Measurements from ENCODE around the gene DHRS4.
"Not testable (repeated sequence)": the region's sequence is repeated elsewhere in the genome, so short reads cannot be mapped to it uniquely, and the experiment has no call there.

Gene DHRS4

DNA sequence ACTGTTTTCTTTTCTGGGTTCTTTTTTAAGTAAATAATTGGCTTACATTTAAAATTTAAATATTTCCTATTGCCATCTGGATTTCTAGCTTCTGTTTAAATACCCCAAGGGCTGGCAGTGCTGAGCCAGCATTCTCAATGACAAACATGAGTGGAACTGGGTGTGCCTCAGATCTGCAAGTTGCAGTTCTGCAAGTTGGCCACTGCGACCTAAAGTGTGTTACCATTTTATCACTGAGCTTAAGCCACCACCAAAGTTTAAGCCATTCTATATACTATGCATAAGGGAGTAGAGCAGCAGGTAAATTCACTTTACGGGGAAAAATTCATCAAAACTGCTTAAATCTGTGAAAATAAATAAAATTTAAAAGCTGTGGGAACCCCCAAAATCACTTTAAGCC lies 23.6 kb downstream of the DHRS4 start:
- not testable (repeated sequence) for H3K4me3 ChIP-seq; H3K27ac ChIP-seq; DNase-seq (ENCODE audit: low spot score)

DNA sequence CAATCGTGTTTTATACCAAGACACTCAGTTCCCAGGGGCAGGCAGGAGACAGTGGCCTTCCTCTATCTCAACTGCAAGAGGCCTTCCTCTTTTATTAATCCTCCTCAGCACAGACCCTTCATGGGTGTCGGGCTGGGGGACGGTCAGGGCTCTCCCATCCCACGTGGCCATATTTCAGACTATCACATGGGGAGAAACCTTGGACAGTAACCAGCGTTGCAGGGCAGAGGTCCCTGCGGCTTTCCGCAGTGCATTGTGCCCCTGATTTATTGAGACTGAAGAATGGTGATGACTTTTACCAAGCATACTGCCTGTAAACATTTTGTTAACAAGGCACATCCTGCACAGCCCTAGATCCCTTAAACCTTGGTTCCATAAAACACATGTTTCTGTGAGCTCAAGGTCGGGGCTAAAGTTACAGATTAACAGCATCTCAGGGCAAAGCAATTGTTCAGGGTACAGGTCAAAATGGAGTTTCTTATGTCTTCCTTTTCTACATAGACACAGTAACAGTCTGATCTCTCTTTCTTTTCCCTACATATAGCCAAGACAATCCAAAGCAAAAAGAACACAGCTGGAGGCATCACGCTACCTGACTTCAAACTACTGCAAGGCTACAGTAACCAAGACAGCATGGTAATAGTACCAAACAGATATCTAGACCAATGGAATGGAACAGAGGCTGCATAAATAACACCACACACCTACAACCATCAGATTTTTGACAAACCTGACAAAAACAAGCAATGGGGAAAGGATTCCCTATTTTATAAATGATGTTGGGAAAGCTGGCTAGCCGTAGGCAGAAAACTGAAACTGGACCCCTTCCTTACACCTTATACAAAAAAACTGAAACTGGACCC lies 28.6 kb downstream of the DHRS4 start:
- DNase-seq (ENCODE audit: low spot score); H3K27ac ChIP-seq; H3K4me3 ChIP-seq: not testable (repeated sequence)

DNA sequence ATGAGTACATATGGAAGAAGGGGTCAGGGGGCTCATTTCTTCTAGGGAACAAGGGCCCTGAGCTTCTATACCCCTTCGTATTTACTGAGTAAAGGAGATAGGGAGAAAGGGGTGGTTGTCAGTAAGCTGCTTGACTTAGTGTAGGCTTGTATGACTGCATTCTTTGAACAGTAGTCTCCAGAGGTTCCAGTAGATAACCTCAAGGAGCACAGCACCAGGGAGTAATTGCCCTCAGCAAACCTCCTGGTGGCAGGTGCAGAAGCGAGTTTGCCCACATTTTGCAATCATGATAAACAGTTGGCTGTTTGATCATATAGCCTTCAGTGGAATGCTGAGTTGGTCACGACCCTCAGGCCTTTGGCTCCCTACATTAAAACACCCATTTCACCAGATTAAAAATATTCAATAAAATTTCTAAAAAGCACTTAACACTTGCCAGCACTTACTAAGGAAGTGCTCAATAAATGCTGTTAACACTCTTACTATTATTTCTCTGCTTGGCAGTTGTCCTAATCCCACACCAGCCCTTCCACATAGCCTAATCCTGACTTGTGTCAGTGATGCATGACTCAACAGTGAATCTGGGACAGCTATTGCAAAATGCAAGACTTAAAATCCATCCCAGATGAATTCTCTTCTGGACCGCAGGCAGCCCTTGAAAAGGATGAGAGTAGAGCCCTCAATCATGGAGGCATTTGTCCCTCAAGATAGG lies 31.5 kb downstream of the DHRS4 start:
- TF ChIP-seq, protein P1, sequence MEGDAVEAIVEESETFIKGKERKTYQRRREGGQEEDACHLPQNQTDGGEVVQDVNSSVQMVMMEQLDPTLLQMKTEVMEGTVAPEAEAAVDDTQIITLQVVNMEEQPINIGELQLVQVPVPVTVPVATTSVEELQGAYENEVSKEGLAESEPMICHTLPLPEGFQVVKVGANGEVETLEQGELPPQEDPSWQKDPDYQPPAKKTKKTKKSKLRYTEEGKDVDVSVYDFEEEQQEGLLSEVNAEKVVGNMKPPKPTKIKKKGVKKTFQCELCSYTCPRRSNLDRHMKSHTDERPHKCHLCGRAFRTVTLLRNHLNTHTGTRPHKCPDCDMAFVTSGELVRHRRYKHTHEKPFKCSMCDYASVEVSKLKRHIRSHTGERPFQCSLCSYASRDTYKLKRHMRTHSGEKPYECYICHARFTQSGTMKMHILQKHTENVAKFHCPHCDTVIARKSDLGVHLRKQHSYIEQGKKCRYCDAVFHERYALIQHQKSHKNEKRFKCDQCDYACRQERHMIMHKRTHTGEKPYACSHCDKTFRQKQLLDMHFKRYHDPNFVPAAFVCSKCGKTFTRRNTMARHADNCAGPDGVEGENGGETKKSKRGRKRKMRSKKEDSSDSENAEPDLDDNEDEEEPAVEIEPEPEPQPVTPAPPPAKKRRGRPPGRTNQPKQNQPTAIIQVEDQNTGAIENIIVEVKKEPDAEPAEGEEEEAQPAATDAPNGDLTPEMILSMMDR (IDR thresholded peaks at IDR 0.05), result no peak
- no peak for DNase-seq (ENCODE audit: low spot score)
- H3K4me3 ChIP-seq, result no peak overlapping the region
- H3K27ac ChIP-seq, result no peak overlapping the region

DNA sequence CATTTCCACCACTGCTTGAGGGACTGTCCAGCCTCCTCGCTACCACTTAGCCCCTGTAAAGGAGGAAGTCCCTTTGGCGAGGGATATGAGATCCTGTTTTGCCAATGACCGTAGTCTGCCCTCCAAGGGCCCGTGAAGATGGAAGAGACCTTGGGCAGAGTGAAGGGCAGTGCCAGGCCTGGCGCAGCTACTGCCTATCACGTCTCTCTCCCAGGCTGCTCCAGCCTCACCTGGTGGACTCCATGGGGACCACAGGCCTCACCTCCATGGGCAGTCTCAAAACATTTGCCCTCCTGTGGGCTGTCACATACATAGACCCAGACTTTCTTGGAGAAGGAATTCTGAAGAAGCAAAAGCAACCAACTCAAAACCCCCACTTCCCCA lies 34.6 kb downstream of the DHRS4 start:
- DNase-seq (ENCODE audit: low spot score), result not testable (repeated sequence)
- H3K4me3 ChIP-seq, result peak overlapping the region; percentile 74
- H3K27ac ChIP-seq, result peak overlapping the region; percentile 64 to 82

DNA sequence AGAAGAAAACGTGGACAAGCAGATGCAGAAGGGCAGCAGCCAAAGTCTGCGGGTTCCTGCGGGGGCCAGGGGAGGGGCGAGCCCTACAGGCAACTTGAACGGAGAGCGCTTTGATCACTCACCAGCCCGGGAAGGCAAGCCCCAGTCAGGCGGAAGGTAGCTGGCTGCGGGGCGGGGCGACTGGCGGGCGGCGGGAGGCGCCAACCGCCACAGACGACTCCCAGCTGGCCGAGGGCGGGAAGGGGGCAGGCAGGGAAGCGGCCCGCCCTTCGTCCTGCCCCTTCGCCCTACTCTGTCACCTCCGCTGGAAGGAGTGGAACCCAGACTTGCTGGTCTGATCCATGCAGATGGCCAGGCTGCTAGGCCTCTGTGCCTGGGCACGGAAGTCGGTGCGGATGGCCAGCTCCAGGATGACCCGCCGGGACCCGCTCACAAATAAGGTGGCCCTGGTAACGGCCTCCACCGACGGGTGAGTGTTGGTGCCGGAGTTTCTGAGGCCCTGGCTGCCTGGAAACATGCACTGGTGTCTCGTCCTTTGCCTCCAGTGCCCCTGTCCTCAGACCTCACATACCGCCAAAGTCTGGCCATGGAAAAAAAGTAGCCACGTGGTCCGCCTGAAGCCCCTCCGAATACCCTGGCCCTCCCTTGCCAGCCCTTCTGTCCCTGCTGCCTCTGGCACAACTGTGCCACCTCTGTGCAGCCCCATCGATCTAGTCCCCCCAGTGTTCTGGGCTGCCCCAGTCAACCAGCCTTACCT lies 35.2 kb downstream of the DHRS4 start, which contains the start of gene DHRS4L2:
Gene DHRS4L2 (plus strand): TSS at position 323 of the 757 bp plus-strand sequence. CDS start 19 bp downstream, at position 342.
- H3K27ac ChIP-seq, result peak within 1 kb of the TSS; percentile 64 to 82
- peak; percentile 91 for DNase-seq (ENCODE audit: low spot score)
- peak within 1 kb of the TSS; percentile 74 for H3K4me3 ChIP-seq

DNA sequence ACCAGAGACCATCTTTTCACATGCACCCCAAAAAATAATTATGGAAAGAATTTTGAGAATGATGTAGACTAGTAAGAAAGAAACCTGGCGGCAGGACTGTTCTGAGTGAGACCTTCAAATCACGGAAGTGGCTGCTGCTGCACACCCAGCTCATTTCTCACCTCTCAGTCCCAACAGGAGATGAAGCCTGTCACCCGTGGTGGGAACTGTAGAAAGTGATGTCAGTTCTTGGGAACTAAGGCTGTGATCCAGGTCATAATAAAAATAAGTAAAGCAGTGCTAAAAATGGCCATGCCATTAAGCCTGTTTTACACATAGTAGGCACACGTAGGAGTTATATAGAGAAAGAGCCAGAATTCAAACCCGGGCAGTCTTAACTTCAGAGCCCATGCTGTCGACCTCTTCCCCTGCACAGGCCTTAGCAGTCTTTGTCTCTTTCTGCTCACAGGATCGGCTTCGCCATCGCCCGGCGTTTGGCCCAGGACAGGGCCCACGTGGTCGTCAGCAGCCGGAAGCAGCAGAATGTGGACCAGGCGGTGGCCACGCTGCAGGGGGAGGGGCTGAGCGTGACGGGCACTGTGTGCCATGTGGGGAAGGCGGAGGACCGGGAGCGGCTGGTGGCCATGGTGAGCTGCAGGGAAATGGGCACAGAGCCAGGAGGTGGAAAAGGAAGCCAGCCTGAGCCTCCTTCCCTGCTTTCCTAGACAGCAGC lies 36.3 kb downstream of the DHRS4 start:
- H3K27ac ChIP-seq, result not testable (repeated sequence)

DNA sequence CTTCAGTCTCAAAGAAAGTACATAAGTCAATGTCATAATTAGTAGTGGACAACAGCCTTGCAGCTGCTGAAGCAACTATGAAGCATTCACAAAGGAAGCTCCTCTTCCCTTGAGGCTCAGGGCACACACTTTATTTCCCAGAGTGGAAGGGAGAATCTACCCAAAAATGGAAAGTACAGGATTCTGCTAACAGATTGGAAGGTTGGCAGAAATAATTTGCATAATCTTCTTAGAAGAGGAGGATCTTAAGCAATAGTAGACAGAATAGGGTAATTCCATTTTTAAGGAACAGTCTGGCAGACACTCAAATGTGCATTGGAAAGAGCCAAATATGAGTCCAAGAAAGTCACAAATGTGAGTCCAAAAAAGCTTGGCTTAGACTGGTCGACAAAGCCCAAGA lies 37.4 kb downstream of the DHRS4 start:
- H3K27ac ChIP-seq; H3K4me3 ChIP-seq; DNase-seq (ENCODE audit: low spot score): not testable (repeated sequence)

More for the DNA sequence above, 36.3 kb downstream of the DHRS4 start:
- not testable (repeated sequence) for H3K4me3 ChIP-seq; DNase-seq (ENCODE audit: low spot score)

DNA sequence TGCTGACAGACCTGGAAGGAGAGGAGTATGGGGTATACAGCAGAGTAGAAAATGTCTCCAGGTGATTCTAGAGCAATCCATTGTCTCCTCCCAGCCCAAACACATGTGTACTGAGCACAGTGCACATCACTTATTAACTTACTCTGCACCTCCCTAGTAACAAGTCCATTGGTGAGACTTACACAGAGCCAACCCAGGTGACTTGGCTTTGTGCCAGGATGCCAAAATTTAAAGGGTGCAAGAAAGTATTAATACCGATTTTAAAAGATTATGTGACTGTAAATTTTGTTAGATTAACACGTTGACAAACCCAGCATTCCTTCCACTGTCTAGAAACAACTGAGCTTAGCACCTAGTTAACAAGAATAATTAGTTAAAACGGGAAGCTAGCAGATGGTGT lies 39.5 kb downstream of the DHRS4 start:
- not testable (repeated sequence) for H3K27ac ChIP-seq; DNase-seq (ENCODE audit: low spot score); H3K4me3 ChIP-seq

DNA sequence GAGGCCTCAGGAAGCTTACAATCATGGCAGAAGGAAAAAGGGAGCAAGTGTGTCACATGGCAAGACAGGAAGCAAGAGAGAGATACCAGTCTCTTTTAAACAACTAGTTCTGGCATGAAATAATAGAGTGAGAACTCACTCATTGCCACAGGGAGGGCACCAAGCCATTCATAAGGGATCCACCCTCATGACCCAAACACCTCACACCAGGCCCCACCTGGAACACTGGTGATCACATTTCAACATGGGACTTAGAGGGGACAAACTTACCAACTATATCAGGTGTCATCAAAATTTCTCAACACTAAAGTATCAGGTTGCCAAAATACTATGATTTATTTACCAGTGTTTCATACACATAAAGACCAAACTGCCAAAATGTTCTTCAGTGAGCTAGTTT lies 42.4 kb downstream of the DHRS4 start:
- H3K27ac ChIP-seq; H3K4me3 ChIP-seq; DNase-seq (ENCODE audit: low spot score): not testable (repeated sequence)

DNA sequence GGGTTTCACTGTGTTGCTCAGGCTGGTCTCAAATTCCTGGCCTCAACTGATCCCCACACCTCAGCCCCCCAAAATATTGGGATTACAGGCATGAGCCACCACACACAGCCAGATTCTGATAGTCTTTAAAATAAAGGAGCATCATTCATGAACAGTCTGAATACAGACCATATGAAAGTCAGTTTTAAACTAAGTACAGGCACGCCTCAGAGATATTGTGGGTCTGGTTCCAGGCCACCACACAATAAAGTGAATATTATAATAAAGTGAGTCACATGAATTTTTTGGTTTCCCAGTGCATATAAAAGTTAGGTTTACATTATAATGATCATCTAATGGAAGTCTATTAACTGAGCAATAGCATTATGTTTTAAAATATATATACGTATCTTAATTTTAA lies 43.3 kb downstream of the DHRS4 start:
- H3K27ac ChIP-seq; H3K4me3 ChIP-seq; DNase-seq (ENCODE audit: low spot score): not testable (repeated sequence)

DNA sequence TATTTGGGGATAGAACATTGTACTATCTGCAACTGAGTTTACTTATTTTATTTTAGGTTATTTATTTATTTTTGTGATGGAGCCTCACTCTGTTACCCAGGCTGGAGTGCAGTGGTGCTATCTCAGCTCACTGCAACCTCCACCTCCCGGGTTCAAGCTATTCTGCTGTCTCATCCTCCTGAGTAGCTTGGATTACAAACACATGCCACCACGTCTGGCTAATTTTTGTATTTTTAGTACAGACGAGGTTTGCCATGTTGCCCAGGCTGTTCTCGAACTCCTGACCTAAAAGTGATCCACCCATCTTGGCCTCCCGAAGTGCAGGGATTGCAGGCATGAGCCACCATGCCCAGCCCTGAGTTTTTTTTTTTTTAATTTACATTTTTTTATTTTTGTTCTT lies 46.1 kb downstream of the DHRS4 start:
- H3K27ac ChIP-seq; DNase-seq (ENCODE audit: low spot score); H3K4me3 ChIP-seq: not testable (repeated sequence)

DNA sequence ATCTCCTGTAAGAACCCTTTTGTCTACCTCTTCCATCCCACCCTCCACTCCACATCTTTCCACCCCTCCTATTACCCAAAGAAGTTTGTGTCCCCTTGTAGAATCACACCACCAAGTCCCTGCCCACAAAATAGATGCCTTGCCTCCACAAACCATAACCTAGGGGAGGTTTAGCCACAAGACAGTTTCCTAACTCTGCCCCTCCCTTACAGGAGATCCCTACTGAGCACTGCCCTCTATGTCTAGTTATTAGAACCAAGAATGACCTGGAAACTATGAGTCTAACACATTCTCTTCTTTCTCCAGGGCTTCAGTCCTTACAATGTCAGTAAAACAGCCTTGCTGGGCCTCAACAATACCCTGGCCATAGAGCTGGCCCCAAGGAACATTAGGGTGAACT lies 47.5 kb downstream of the DHRS4 start:
- DNase-seq (ENCODE audit: low spot score); H3K27ac ChIP-seq; H3K4me3 ChIP-seq: not testable (repeated sequence)

DNA sequence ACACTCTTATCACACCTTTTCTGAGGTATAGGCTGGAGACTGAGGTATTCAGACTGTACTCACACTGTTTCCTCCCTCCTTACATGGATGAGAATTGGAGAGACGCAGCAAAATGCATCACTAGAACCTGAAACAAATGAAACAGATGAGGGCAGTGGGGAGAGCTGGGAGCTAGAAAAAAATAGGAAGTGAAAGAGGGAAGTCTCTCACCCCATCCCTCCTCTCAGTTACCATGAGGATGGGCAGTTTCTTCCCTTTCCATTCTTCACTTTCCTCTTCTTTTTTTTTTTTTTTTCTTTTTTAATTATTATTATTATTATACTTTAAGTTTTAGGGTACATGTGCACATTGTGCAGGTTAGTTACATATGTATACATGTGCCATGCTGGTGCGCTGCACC lies 48.1 kb downstream of the DHRS4 start:
- DNase-seq (ENCODE audit: low spot score); H3K4me3 ChIP-seq; H3K27ac ChIP-seq: not testable (repeated sequence)

DNA sequence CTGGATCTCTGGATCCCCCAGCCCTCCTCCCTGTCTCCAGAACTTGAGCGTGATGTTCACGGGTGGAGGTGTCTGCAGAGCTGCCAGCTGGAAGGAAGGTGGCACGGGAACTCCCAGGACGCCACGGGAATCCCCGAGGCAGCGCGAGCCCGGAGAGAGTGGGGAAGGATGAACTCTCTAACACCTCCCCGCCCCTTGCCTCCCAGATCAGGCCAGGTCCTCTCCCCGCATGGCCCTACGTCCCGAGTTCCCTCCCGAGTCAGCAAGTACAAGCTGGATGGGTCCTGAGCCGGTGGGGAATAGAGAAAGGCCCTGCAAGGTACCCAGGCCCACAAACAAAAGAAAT lies 52.9 kb downstream of the DHRS4 start:
- Histone ChIP-seq H3K4me3 (peak overlapping the region; percentile 59), H3K27ac (peak overlapping the region in 1 of 2 donors; percentile 22)
- not testable (repeated sequence) for DNase-seq (ENCODE audit: low spot score)

DNA sequence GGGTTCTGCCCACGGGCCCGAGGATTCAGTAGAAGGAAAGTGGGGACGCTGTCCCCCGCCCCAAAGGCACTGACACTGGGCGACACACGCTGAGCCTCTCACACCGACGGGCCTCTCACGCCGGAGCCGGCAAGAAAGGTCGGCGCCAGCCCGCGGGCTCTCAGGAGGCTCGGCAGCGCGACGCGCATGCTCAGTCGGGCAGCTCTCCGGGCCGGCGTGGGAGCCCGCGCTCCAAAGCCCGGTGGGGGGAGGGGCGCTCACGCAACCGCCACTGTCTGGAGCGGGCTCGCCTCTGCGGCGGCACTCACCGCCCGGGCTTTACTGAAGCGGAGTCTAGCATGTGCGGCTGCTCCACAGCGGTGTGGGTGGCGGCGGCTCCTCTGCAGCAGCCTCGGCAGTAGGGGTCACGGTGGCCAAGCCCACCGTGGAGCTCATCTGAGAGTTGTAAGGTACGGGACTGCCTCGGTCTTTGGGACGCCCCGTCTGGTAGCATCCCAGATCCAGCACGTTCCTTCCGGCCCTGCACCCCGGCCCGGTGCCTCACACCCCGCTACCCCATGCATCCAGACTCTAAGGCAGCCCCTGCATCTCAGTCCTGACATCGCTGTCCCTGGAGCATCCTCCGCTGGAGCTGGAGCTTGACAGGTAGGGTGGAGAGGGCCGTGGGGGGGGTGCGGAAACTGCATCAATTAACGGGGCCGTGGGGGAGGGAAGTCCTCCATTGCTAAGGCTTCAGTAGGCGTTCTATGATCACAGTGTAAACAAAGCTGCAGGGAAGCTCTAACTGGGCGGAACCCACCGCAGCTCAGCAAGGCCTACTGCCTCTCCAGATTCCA lies 53.5 kb downstream of the DHRS4 start:
- DNase-seq (ENCODE audit: low spot score), result not testable (repeated sequence)
- H3K4me3 ChIP-seq, result peak overlapping the region; percentile 59
- H3K27ac ChIP-seq, result peak overlapping the region in 1 of 2 donors; percentile 37

Measured in coronary artery (tissue), 2 donors.